Measurements from ENCODE around the gene FGA.
"Not testable (repeated sequence)": the region's sequence is repeated elsewhere in the genome, so short reads cannot be mapped to it uniquely, and the experiment has no call there.

The FGA gene

GRCh38 chr4:154602404-154603020, 12.0 kb upstream of the FGA start:
- Histone ChIP-seq H3K9me3 (no peaks in the 10 kb centered on the region), H3K4me1 (no peaks in the 10 kb centered on the region), H3K36me3 (replicated peaks) (no peaks in the 10 kb centered on the region), H3K27me3 (ENCODE audit: low read depth) (no peaks in the 10 kb centered on the region; the same call in 1 of the 2 replicates), H3K4me3 (no peak overlapping the region)
- in situ Hi-C loops (cut with MboI; ENCODE audit: low sequenced_read_pairs): no loop called here
- no peak for DNase-seq (ENCODE audit: low spot score in 2 of 2)

- no peaks in the 10 kb centered on the region; the same call in 1 of the 2 replicates for H3K27me3 ChIP-seq (ENCODE audit: low read depth)
- no peaks in the 10 kb centered on the region for H3K36me3 ChIP-seq (replicated peaks)
- no peaks in the 10 kb centered on the region for H3K4me1 ChIP-seq
- H3K4me3 ChIP-seq: no peak overlapping the region
- DNase-seq (ENCODE audit: low spot score in 2 of 2): no peak
- in situ Hi-C loops (cut with MboI; ENCODE audit: low sequenced_read_pairs): no loop called here
- H3K9me3 ChIP-seq: no peaks in the 10 kb centered on the region
Observed at GRCh38 chr4:154597798-154598774, 7.5 kb upstream of the FGA start.

- H3K4me1 ChIP-seq; H3K36me3 ChIP-seq (replicated peaks); H3K9me3 ChIP-seq; in situ Hi-C loops (cut with MboI; ENCODE audit: low sequenced_read_pairs); H3K27me3 ChIP-seq (ENCODE audit: low read depth); DNase-seq (ENCODE audit: low spot score in 2 of 2); H3K4me3 ChIP-seq: not testable (repeated sequence)
Observed at GRCh38 chr4:154597281-154597680, 6.7 kb upstream of the FGA start.

- in situ Hi-C loops (cut with MboI; ENCODE audit: low sequenced_read_pairs): no loop called here
- Histone ChIP-seq H3K4me3 (no peak overlapping the region), H3K4me1 (no peaks in the 10 kb centered on the region), H3K27me3 (ENCODE audit: low read depth) (no peaks in the 10 kb centered on the region; the same call in 1 of the 2 replicates), H3K9me3 (no peaks in the 10 kb centered on the region), H3K36me3 (replicated peaks) (no peaks in the 10 kb centered on the region)
- no peak for DNase-seq (ENCODE audit: low spot score in 2 of 2)
Observed at GRCh38 chr4:154595807-154596206, 5.3 kb upstream of the FGA start.

GRCh38 chr4:154594343-154594742, 3.8 kb upstream of the FGA start:
- H3K27me3 ChIP-seq (ENCODE audit: low read depth); H3K4me3 ChIP-seq; H3K9me3 ChIP-seq; in situ Hi-C loops (cut with MboI; ENCODE audit: low sequenced_read_pairs); H3K4me1 ChIP-seq; DNase-seq (ENCODE audit: low spot score in 2 of 2); H3K36me3 ChIP-seq (replicated peaks): not testable (repeated sequence)

GRCh38 chr4:154593868-154594267, 3.3 kb upstream of the FGA start:
- no peaks in the 10 kb centered on the region for H3K9me3 ChIP-seq
- no peak overlapping the region for H3K4me3 ChIP-seq
- H3K36me3 ChIP-seq (replicated peaks): no peaks in the 10 kb centered on the region
- no peaks in the 10 kb centered on the region; the same call in 1 of the 2 replicates for H3K27me3 ChIP-seq (ENCODE audit: low read depth)
- no peak for DNase-seq (ENCODE audit: low spot score in 2 of 2)
- in situ Hi-C loops (cut with MboI; ENCODE audit: low sequenced_read_pairs): no loop called here
- H3K4me1 ChIP-seq: no peaks in the 10 kb centered on the region

- no peak overlapping the region for H3K4me3 ChIP-seq
- in situ Hi-C loops (cut with MboI; ENCODE audit: low sequenced_read_pairs): no loop called here
- no peaks in the 10 kb centered on the region for H3K36me3 ChIP-seq (replicated peaks)
- H3K4me1 ChIP-seq: no peaks in the 10 kb centered on the region
- no peak for DNase-seq (ENCODE audit: low spot score in 2 of 2)
- no peaks in the 10 kb centered on the region; the same call in 1 of the 2 replicates for H3K27me3 ChIP-seq (ENCODE audit: low read depth)
- H3K9me3 ChIP-seq: no peaks in the 10 kb centered on the region
Observed at GRCh38 chr4:154591890-154592289, 1.3 kb upstream of the FGA start.

GRCh38 chr4:154589296-154590197, 995 bp downstream of the FGA start:
- in situ Hi-C loops (cut with MboI; ENCODE audit: low sequenced_read_pairs): no loop called here
- H3K36me3 ChIP-seq (replicated peaks): no peaks in the 10 kb centered on the region
- DNase-seq (ENCODE audit: low spot score in 2 of 2): no peak
- H3K4me3 ChIP-seq: no peak overlapping the region
- H3K27me3 ChIP-seq (ENCODE audit: low read depth): no peaks in the 10 kb centered on the region; the same call in 1 of the 2 replicates
- no peaks in the 10 kb centered on the region for H3K4me1 ChIP-seq
- H3K9me3 ChIP-seq: no peaks in the 10 kb centered on the region

- no peaks in the 10 kb centered on the region for H3K9me3 ChIP-seq
- H3K4me3 ChIP-seq: no peak overlapping the region
- no peaks in the 10 kb centered on the region for H3K4me1 ChIP-seq
- no peaks in the 10 kb centered on the region for H3K36me3 ChIP-seq (replicated peaks)
- no peak for DNase-seq (ENCODE audit: low spot score in 2 of 2)
- in situ Hi-C loops (cut with MboI; ENCODE audit: low sequenced_read_pairs): no loop called here
- H3K27me3 ChIP-seq (ENCODE audit: low read depth): peaks cover 2% of the 10 kb centered on the region; the same call in 1 of the 2 replicates
Observed at GRCh38 chr4:154588198-154588597, 2.3 kb downstream of the FGA start.

- DNase-seq (ENCODE audit: low spot score in 2 of 2): no peak
- peaks cover 4% of the 10 kb centered on the region; the same call in 1 of the 2 replicates for H3K27me3 ChIP-seq (ENCODE audit: low read depth)
- no peaks in the 10 kb centered on the region for H3K36me3 ChIP-seq (replicated peaks)
- H3K4me1 ChIP-seq: no peaks in the 10 kb centered on the region
- in situ Hi-C loops (cut with MboI; ENCODE audit: low sequenced_read_pairs): no loop called here
- no peaks in the 10 kb centered on the region for H3K9me3 ChIP-seq
- no peak overlapping the region for H3K4me3 ChIP-seq
Observed at GRCh38 chr4:154586296-154587033, 4.1 kb downstream of the FGA start.

GRCh38 chr4:154585369-154586018, 5.0 kb downstream of the FGA start:
- no peak overlapping the region for H3K4me3 ChIP-seq
- in situ Hi-C loops (cut with MboI; ENCODE audit: low sequenced_read_pairs): no loop called here
- H3K27me3 ChIP-seq (ENCODE audit: low read depth): peaks cover 4% of the 10 kb centered on the region; the same call in 1 of the 2 replicates

GRCh38 chr4:154584259-154584658, 6.3 kb downstream of the FGA start:
- Histone ChIP-seq H3K4me1 (no peaks in the 10 kb centered on the region), H3K4me3 (no peak overlapping the region), H3K27me3 (ENCODE audit: low read depth) (0 out of 2 replicates have a peak, but pooled peaks cover 4% of the 10 kb centered on the region), H3K9me3 (no peaks in the 10 kb centered on the region), H3K36me3 (replicated peaks) (no peaks in the 10 kb centered on the region)
- no peak for DNase-seq (ENCODE audit: low spot score in 2 of 2)
- in situ Hi-C loops (cut with MboI; ENCODE audit: low sequenced_read_pairs): no loop called here

More at GRCh38 chr4:154585369-154586018, 5.0 kb downstream of the FGA start:
- H3K9me3 ChIP-seq: no peaks in the 10 kb centered on the region
- no peaks in the 10 kb centered on the region for H3K4me1 ChIP-seq
- no peak for DNase-seq (ENCODE audit: low spot score in 2 of 2)
- H3K36me3 ChIP-seq (replicated peaks): no peaks in the 10 kb centered on the region

All from HAP-1 (cell line).